HEK293T (cell line): ENCODE data around the gene FAM78B.

Source experiments
- BHLHE40 ChIP-seq: fragments of 450-650 bp; IDR thresholded peaks from 2 replicates; pipeline ENCODE4 v1.6.1; 2016; ENCODE audit warnings: mild to moderate bottlenecking, moderate library complexity, borderline replicate concordance
- CTBP1 ChIP-seq: fragments of 450-650 bp; IDR thresholded peaks from 2 replicates; pipeline ENCODE4 v1.6.1; 2016; ENCODE audit warnings: borderline replicate concordance
- ELF4 ChIP-seq: fragments of 450-650 bp; IDR thresholded peaks from 2 replicates; pipeline ENCODE4 v1.6.1; 2017; ENCODE audit warnings: antibody characterized with exemption
- FOXA1 ChIP-seq: fragments of 450-650 bp; IDR thresholded peaks from 2 replicates; pipeline ENCODE4 v1.6.1; 2016; ENCODE audit warnings: mild to moderate bottlenecking
- FOXK2 ChIP-seq: fragments of 450-650 bp; IDR thresholded peaks from 2 replicates; pipeline ENCODE4 v1.6.1; 2016; ENCODE audit warnings: mild to moderate bottlenecking
- FOXM1 ChIP-seq: fragments of 450-650 bp; IDR thresholded peaks from 2 replicates; pipeline ENCODE4 v1.6.1; 2017; ENCODE audit warnings: mild to moderate bottlenecking, borderline replicate concordance
- HDGF ChIP-seq: fragments of 450-650 bp; IDR thresholded peaks from 2 replicates; pipeline ENCODE4 v1.6.1; 2017; ENCODE audit warnings: antibody characterized with exemption, borderline replicate concordance
- L3MBTL2 ChIP-seq: fragments of 450-650 bp; conservative IDR thresholded peaks from 2 replicates; pipeline ENCODE4 v1.6.1; 2016; ENCODE audit warnings: mild to moderate bottlenecking
- NFRKB ChIP-seq: fragments of 450-650 bp; IDR thresholded peaks from 2 replicates; pipeline ENCODE4 v1.6.1; 2016; ENCODE audit warnings: mild to moderate bottlenecking, moderate library complexity
- SP1 ChIP-seq: fragments of 450-650 bp; IDR thresholded peaks from 2 replicates; pipeline ENCODE4 v1.6.1; 2017
- SUZ12 ChIP-seq: fragments of 450-650 bp; IDR thresholded peaks from 2 replicates; pipeline ENCODE4 v1.6.1; 2016; ENCODE audit warnings: mild to moderate bottlenecking
- TARDBP ChIP-seq: fragments of 450-650 bp; IDR thresholded peaks from 2 replicates; pipeline ENCODE4 v1.6.1; 2016
- TF ChIP-seq, protein P1 (sequence below): fragments of 450-650 bp; IDR thresholded peaks from 2 replicates; pipeline ENCODE4 v1.6.1; 2016

DNA sequence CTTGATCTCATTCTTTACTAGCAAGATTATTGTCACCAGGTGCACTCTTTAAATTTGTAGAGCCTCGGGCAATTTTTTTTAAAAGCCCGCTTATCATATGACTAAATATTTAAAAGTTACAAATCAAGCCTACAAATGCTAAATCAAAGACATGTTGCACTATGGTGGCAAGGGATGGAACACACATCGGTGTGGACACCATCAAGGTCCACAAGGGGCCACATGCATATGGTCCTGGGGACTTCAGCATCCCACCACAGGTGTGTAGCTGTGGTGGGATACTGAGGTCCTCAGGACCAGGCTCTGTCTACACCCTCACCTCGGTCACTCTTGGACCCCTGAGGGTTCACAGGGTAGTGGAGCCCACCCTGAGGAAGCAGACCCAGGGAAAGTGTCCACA lies 45.8 kb downstream of the FAM78B start:
- no peak for TF ChIP-seq SP1
- TF ChIP-seq L3MBTL2 = no peak
- no peak for TF ChIP-seq FOXM1
- TF ChIP-seq TARDBP = no peak
- TF ChIP-seq, protein P1, sequence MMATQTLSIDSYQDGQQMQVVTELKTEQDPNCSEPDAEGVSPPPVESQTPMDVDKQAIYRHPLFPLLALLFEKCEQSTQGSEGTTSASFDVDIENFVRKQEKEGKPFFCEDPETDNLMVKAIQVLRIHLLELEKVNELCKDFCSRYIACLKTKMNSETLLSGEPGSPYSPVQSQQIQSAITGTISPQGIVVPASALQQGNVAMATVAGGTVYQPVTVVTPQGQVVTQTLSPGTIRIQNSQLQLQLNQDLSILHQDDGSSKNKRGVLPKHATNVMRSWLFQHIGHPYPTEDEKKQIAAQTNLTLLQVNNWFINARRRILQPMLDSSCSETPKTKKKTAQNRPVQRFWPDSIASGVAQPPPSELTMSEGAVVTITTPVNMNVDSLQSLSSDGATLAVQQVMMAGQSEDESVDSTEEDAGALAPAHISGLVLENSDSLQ = no peak
- no peak for TF ChIP-seq BHLHE40
- TF ChIP-seq FOXA1 = no peak
- no peak for TF ChIP-seq NFRKB
- no peak for TF ChIP-seq CTBP1
- TF ChIP-seq ELF4 = no peak
- TF ChIP-seq SUZ12 = no peak
- TF ChIP-seq FOXK2 = no peak
- TF ChIP-seq HDGF = no peak
